Measurements from ENCODE around the gene CCDC83. TPM values are rescaled to one million over a fixed set of nuclear protein-coding genes. Genes with fewer than 3 reads are reported as not detected.
A peak's percentile ranks its signal among the peaks of the same experiment; 100 is the strongest.
"Not testable (repeated sequence)": the region's sequence is repeated elsewhere in the genome, so short reads cannot be mapped to it uniquely, and the experiment has no call there.

CCDC83 gene
- total RNA-seq, 1 donor from 2014 or later = not detected

DNA sequence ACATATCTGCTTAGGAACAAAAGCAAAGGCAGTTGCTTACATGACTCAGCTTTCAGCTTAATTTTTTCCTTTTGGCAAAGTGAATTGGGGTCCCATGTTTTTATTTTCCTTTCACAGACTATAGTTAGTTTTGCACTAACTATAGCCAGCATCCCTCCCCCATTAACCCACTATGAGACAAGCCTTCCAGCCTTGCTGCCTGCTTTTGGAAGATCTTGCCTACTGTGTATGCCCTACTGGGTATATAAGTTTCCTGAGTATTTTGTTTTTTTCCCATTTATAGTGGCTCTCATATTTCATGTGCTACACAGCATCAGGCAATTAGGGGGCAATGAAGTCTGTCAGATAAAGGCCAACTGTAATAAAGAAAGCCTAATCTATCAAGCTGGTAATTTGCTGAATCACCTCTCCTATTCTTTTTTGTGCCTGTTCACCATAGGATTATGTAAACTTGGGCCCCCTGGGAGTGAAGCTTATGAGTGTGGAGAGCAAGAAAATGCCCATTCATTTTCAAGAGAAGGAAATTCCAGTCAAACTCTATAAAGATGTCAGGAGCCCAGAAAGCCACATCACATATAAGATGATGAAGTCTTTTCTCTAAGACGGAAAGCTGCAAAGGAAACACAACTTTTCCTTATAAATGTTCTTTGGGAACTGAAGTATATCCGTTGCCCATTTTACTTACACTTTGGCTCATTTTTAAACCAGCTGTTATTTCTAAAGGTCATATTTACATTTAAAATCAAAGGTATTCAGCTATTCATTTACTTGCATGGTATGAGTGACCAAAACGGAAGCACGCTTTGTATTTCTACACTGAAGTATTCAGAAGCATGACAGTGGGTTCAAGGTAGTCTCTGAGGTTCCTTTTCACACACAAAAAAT is 64.0 kb downstream of the CCDC83 start:
- Histone ChIP-seq H3F3A (ENCODE audit: low read depth) (no peaks in the 10 kb centered on the region), H4K20me1 (ENCODE audit: low read depth) (no peaks in the 10 kb centered on the region), H3K79me2 (ENCODE audit: low read depth) (no peaks in the 10 kb centered on the region), H3K36me3 (no peaks in the 10 kb centered on the region), H3K27ac (no peak overlapping the region), H3K9ac (no peak overlapping the region), H3K4me2 (peak overlapping the region; percentile 10), H3K4me3 (no peak overlapping the region), H2AFZ (replicated peaks) (no peak overlapping the region), H3K27me3 (no peaks in the 10 kb centered on the region), H3K9me3 (ENCODE audit: low read depth) (peaks cover 5% of the 10 kb centered on the region), H3K4me1 (peaks cover 5% of the 10 kb centered on the region)
- Mint-ChIP-seq H3K4me1 (peaks cover 10% of the 10 kb centered on the region), H3K36me3 (no peaks in the 10 kb centered on the region), H3K4me3 (no peak overlapping the region), H3K27ac (no peak overlapping the region), H3K9me3 (no peaks in the 10 kb centered on the region), H3K27me3 (ENCODE audit: insufficient read depth, low read depth) (peaks cover 11% of the 10 kb centered on the region)
- DNase-seq (ENCODE audit: low spot score) = peak; percentile 7
- TF ChIP-seq EZH2phosphoT487 (IDR thresholded peaks at IDR 0.05) = no peak
- no peak for TF ChIP-seq EZH2 (IDR thresholded peaks at IDR 0.05)

DNA sequence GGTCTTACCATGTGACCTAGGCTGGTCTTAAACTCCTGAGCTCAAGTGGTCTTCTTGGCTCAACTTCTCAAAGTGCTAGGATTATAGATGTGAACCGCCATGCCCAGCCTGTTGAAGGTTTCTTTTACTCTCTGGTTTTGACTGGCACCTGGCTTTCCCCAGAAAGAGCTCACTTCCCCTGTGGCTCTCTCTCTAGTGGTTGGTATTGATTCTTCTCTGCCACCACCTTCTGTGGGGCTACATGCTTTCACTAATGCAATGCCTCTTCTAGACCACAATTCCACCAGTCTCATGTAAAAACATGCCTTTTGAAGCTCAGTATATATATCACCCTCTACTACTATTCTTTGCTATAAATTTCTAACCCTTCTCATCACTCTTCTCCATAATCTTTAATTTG is 67.2 kb downstream of the CCDC83 start:
- no peak overlapping the region for H3K27ac Mint-ChIP-seq

DNA sequence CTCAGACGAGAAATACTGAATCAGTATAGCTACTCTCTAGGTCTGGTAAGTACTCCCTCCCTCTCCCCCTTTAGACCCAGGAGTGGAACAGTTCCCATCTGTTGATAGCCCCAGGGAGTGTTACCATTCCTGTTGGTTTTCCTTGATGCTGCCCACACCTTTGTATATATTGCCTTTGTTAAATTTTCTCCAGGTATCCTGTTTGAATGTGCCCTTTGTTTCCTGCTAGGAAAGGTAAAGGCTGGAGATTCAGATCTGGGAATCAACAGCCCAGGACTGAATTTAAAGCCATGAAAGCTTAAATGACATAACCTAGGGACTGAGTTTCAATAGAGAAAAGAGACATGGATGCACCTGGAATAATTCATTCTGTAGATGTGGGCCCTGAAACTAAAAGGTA is 68.3 kb downstream of the CCDC83 start:
- Histone ChIP-seq H3K79me2 (ENCODE audit: low read depth) (no peaks in the 10 kb centered on the region), H2AFZ (replicated peaks) (no peak overlapping the region), H4K20me1 (ENCODE audit: low read depth) (no peaks in the 10 kb centered on the region), H3K27me3 (no peaks in the 10 kb centered on the region), H3K9ac (no peak overlapping the region), H3K4me3 (no peak overlapping the region), H3K36me3 (no peaks in the 10 kb centered on the region), H3K27ac (no peak overlapping the region), H3F3A (ENCODE audit: low read depth) (no peaks in the 10 kb centered on the region), H3K9me3 (ENCODE audit: low read depth) (no peaks in the 10 kb centered on the region), H3K4me2 (no peak overlapping the region), H3K4me1 (peaks cover 5% of the 10 kb centered on the region)
- no peak for DNase-seq (ENCODE audit: low spot score)
- Mint-ChIP-seq H3K36me3 (no peaks in the 10 kb centered on the region), H3K4me1 (peaks cover 7% of the 10 kb centered on the region), H3K27ac (no peak overlapping the region), H3K4me3 (no peak overlapping the region), H3K27me3 (ENCODE audit: insufficient read depth, low read depth) (peaks cover 4% of the 10 kb centered on the region), H3K9me3 (peaks cover 2% of the 10 kb centered on the region)
- TF ChIP-seq EZH2phosphoT487 (IDR thresholded peaks at IDR 0.05) (no peak), EZH2 (IDR thresholded peaks at IDR 0.05) (no peak)
- TF ChIP-seq, protein P1, sequence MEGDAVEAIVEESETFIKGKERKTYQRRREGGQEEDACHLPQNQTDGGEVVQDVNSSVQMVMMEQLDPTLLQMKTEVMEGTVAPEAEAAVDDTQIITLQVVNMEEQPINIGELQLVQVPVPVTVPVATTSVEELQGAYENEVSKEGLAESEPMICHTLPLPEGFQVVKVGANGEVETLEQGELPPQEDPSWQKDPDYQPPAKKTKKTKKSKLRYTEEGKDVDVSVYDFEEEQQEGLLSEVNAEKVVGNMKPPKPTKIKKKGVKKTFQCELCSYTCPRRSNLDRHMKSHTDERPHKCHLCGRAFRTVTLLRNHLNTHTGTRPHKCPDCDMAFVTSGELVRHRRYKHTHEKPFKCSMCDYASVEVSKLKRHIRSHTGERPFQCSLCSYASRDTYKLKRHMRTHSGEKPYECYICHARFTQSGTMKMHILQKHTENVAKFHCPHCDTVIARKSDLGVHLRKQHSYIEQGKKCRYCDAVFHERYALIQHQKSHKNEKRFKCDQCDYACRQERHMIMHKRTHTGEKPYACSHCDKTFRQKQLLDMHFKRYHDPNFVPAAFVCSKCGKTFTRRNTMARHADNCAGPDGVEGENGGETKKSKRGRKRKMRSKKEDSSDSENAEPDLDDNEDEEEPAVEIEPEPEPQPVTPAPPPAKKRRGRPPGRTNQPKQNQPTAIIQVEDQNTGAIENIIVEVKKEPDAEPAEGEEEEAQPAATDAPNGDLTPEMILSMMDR (IDR thresholded peaks at IDR 0.05) = no peak

More for the DNA sequence above, 67.2 kb downstream of the CCDC83 start:
- Histone ChIP-seq H3K79me2 (ENCODE audit: low read depth) (no peaks in the 10 kb centered on the region), H3K4me2 (no peak overlapping the region), H3K4me1 (peaks cover 5% of the 10 kb centered on the region), H3K9me3 (ENCODE audit: low read depth) (no peaks in the 10 kb centered on the region), H3F3A (ENCODE audit: low read depth) (no peaks in the 10 kb centered on the region), H3K4me3 (no peak overlapping the region), H3K36me3 (no peaks in the 10 kb centered on the region), H3K27me3 (no peaks in the 10 kb centered on the region), H2AFZ (replicated peaks) (no peak overlapping the region), H4K20me1 (ENCODE audit: low read depth) (no peaks in the 10 kb centered on the region), H3K27ac (no peak overlapping the region), H3K9ac (no peak overlapping the region)
- H3K9me3 Mint-ChIP-seq = peaks cover 2% of the 10 kb centered on the region
- no peak for TF ChIP-seq EZH2phosphoT487 (IDR thresholded peaks at IDR 0.05)
- no peak for TF ChIP-seq EZH2 (IDR thresholded peaks at IDR 0.05)
- TF ChIP-seq, protein P1 (IDR thresholded peaks at IDR 0.05) = no peak
- H3K4me1 Mint-ChIP-seq = peaks cover 7% of the 10 kb centered on the region
- H3K4me3 Mint-ChIP-seq = no peak overlapping the region
- peaks cover 9% of the 10 kb centered on the region for H3K27me3 Mint-ChIP-seq (ENCODE audit: insufficient read depth, low read depth)
- no peak for DNase-seq (ENCODE audit: low spot score)
- H3K36me3 Mint-ChIP-seq = no peaks in the 10 kb centered on the region

DNA sequence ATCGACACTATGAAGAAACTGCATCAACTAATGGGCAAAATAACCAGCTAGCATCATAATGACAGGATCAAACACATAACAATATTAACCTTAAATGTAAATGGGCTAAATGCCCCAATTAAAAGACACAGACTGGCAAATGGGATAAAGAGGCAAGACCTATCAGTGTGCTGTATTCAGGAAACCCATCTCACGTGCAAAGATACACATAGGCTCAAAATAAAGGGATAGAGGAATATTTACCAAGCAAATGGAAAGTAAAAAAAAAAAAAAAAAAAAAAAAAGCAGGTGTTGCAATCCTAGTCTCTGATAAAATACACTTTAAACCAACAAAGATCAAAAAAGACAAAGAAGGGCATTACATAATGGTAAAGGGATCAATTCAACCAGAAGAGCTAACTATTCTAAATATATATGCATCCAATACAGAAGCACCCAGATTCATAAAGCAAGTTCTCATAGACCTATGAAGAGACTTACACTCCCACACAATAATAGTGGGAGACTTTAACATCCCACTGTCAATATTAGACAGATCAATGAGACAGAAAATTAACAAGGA is 71.6 kb downstream of the CCDC83 start:
- not testable (repeated sequence) for H3K4me3 Mint-ChIP-seq; H3K36me3 Mint-ChIP-seq; H3K79me2 ChIP-seq (ENCODE audit: low read depth); H3K9me3 ChIP-seq (ENCODE audit: low read depth); H2AFZ ChIP-seq (replicated peaks); H3K4me2 ChIP-seq; H3K4me1 Mint-ChIP-seq; H3K4me3 ChIP-seq; H3K4me1 ChIP-seq; H3F3A ChIP-seq (ENCODE audit: low read depth); DNase-seq (ENCODE audit: low spot score); H3K27ac ChIP-seq; H3K27me3 Mint-ChIP-seq (ENCODE audit: insufficient read depth, low read depth); H4K20me1 ChIP-seq (ENCODE audit: low read depth); H3K27me3 ChIP-seq; H3K36me3 ChIP-seq; H3K27ac Mint-ChIP-seq; H3K9ac ChIP-seq
- peaks cover 13% of the 10 kb centered on the region for H3K9me3 Mint-ChIP-seq

Data from neural progenitor cell (in vitro differentiated cells).